Gastrocnemius medialis (tissue), 4 donors: ENCODE data around the gene OXCT2.
"Not testable (repeated sequence)": the region's sequence is repeated elsewhere in the genome, so short reads cannot be mapped to it uniquely, and the experiment has no call there.

ENCODE experiments used
- CTCF ChIP-seq, 5 experiments: fragments of 450-650 bp in 3 of 5; fragments of 200-600 bp in 2 of 5; sonication (generic) in 2 of 5; IDR thresholded peaks in 4 of 5; conservative IDR thresholded peaks in 1 of 5; 1 replicate in 4 of 5; 2 replicates in 1 of 5; pipeline ENCODE4 v1.5.1; 2016 to 2019; ENCODE audit warnings: antibody characterized with exemption in 5 of 5, mild to moderate bottlenecking in 3 of 5, moderate library complexity in 3 of 5
- POLR2A ChIP-seq, 2 donors: fragments of 450-650 bp; IDR thresholded peaks; one replicate each; pipeline ENCODE4 v1.6.1; 2017; ENCODE audit warnings: antibody characterized with exemption in 2 of 2, mild to moderate bottlenecking in 2 of 2, moderate library complexity in 2 of 2

GRCh38 chr1:39787108-39787375 lies 15.9 kb upstream of the OXCT2 start:
- TF ChIP-seq POLR2A (IDR thresholded peaks at IDR 0.05); CTCF (IDR thresholded peaks at IDR 0.05 in 4 of 5, conservative IDR thresholded peaks at IDR 0.05 in 1 of 5): not testable (repeated sequence)
